ENCODE measurements around the gene TMEM255B. TPM values are rescaled to one million over a fixed set of nuclear protein-coding genes. Genes with fewer than 3 reads are reported as not detected.

TMEM255B gene
- total RNA-seq, 1 donor from 2014 or later: 7.4 TPM

GRCh38 chr13:113726961-113727411 lies 32.0 kb upstream of the TMEM255B start:
- H3K4me3 ChIP-seq (ENCODE audit: low read depth, low read length): no peak overlapping the region
- DNase-seq (ENCODE audit: low read depth): no peak
- TF ChIP-seq CTCF (conservative IDR thresholded peaks at IDR 0.05; ENCODE audit: low read depth, low read length): no peak

- no peak for TF ChIP-seq CTCF (conservative IDR thresholded peaks at IDR 0.05; ENCODE audit: low read depth, low read length)
- no peak overlapping the region for H3K4me3 ChIP-seq (ENCODE audit: low read depth, low read length)
- no peak for DNase-seq (ENCODE audit: low read depth)
Observed at GRCh38 chr13:113728571-113729054, 30.4 kb upstream of the TMEM255B start.

- no peak for TF ChIP-seq CTCF (conservative IDR thresholded peaks at IDR 0.05; ENCODE audit: low read depth, low read length)
- no peak for DNase-seq (ENCODE audit: low read depth)
- no peak overlapping the region for H3K4me3 ChIP-seq (ENCODE audit: low read depth, low read length)
Observed at GRCh38 chr13:113729187-113730019, 29.6 kb upstream of the TMEM255B start.

- no peak for TF ChIP-seq CTCF (conservative IDR thresholded peaks at IDR 0.05; ENCODE audit: low read depth, low read length)
- no peak for DNase-seq (ENCODE audit: low read depth)
- H3K4me3 ChIP-seq (ENCODE audit: low read depth, low read length): no peak overlapping the region
Observed at GRCh38 chr13:113730258-113730691, 28.8 kb upstream of the TMEM255B start.

- no peak for TF ChIP-seq CTCF (conservative IDR thresholded peaks at IDR 0.05; ENCODE audit: low read depth, low read length)
- DNase-seq (ENCODE audit: low read depth): no peak
- no peak overlapping the region for H3K4me3 ChIP-seq (ENCODE audit: low read depth, low read length)
Observed at GRCh38 chr13:113730831-113731191, 28.2 kb upstream of the TMEM255B start.

- no peak for DNase-seq (ENCODE audit: low read depth)
- H3K4me3 ChIP-seq (ENCODE audit: low read depth, low read length): no peak overlapping the region
- no peak for TF ChIP-seq CTCF (conservative IDR thresholded peaks at IDR 0.05; ENCODE audit: low read depth, low read length)
Observed at GRCh38 chr13:113731192-113732175, 27.5 kb upstream of the TMEM255B start.
